Esophagus muscularis mucosa (tissue), 4 donors: ENCODE measurements around the gene PNPLA5. TPM values are rescaled to one million over a fixed set of nuclear protein-coding genes. Genes with fewer than 3 reads are reported as not detected.

ENCODE experiments used
- DNase-seq: peaks from one replicate; pipeline ENCODE4 v3.0.0-alpha.2; 2017; ENCODE audit errors: extremely low spot score
- H3K27ac ChIP-seq, 4 donors: fragments of 200-600 bp; sonication (generic); replicated peaks in 1 of 4; 1 replicate in 3 of 4; 2 replicates in 1 of 4; pipeline ENCODE4 v1.5.1; 2016 to 2019; ENCODE audit warnings: mild to moderate bottlenecking in 1 of 4
- H3K27me3 ChIP-seq, 4 donors: fragments of 200-600 bp; sonication (generic); one replicate each; pipeline versions ENCODE4 v1.5.1 to v1.6.0; 2016 to 2019
- H3K36me3 ChIP-seq, 4 donors: fragments of 200-600 bp; sonication (generic); one replicate each; pipeline ENCODE4 v1.5.1; 2016 to 2019
- H3K4me1 ChIP-seq, 4 donors: fragments of 200-600 bp; sonication (generic); one replicate each; pipeline ENCODE4 v1.5.1; 2016 to 2019
- H3K4me3 ChIP-seq, 4 donors: fragments of 200-600 bp; sonication (generic); 1 replicate in 2 of 4; 2 replicates in 2 of 4; pipeline ENCODE4 v1.5.1; 2016 to 2019; ENCODE audit warnings: mild to moderate bottlenecking in 4 of 4, moderate library complexity in 1 of 4
- H3K9me3 ChIP-seq, 4 donors: fragments of 200-600 bp; sonication (generic); 1 replicate in 3 of 4; 2 replicates in 1 of 4; pipeline ENCODE4 v1.5.1; 2016 to 2019
- EP300 ChIP-seq: sonication (generic); formaldehyde crosslinking; IDR thresholded peaks from one replicate; pipeline ENCODE4 v1.6.1; 2017; ENCODE audit warnings: antibody characterized with exemption
- POLR2A ChIP-seq: fragments of 450-650 bp; IDR thresholded peaks from one replicate; pipeline ENCODE4 v1.6.1; 2017; ENCODE audit warnings: antibody characterized with exemption, moderate library complexity, mild to moderate bottlenecking, low read depth
- POLR2AphosphoS5 ChIP-seq, 2 donors: sonication (generic); formaldehyde crosslinking; IDR thresholded peaks; one replicate each; pipeline ENCODE4 v1.6.1; 2017; ENCODE audit warnings: antibody characterized with exemption in 2 of 2
- WGBS: methylation state at CpG from one replicate; pipeline ENCODE4 v1.1.5; 2018; 5-methylcytosine and 5-hydroxymethylcytosine counted together
- intact Hi-C: fragments of 100-400 bp; cut with DNase I; formaldehyde crosslinking; loops from one replicate; pipeline ENCODE4 v1.15.1; 2023
- total RNA-seq, 4 donors: library from RNA; depleted of rRNA; stranded (reverse); fragments of >200 nt; gene quantifications; one replicate each; pipeline versions ENCODE4 v1.1.0 to v1.2.1, GENCODE V29; 2016
- TF ChIP-seq, protein P1 (sequence below), 3 experiments: fragments of 200-600 bp in 2 of 3; fragments of 450-650 bp in 1 of 3; sonication (generic) in 2 of 3; IDR thresholded peaks; one replicate each; pipeline ENCODE4 v1.5.1; 2017 to 2019; ENCODE audit warnings: antibody characterized with exemption in 3 of 3, mild to moderate bottlenecking in 2 of 3, moderate library complexity in 1 of 3

Gene PNPLA5
- total RNA-seq, 4 donors from 2014 or later = not detected

DNA sequence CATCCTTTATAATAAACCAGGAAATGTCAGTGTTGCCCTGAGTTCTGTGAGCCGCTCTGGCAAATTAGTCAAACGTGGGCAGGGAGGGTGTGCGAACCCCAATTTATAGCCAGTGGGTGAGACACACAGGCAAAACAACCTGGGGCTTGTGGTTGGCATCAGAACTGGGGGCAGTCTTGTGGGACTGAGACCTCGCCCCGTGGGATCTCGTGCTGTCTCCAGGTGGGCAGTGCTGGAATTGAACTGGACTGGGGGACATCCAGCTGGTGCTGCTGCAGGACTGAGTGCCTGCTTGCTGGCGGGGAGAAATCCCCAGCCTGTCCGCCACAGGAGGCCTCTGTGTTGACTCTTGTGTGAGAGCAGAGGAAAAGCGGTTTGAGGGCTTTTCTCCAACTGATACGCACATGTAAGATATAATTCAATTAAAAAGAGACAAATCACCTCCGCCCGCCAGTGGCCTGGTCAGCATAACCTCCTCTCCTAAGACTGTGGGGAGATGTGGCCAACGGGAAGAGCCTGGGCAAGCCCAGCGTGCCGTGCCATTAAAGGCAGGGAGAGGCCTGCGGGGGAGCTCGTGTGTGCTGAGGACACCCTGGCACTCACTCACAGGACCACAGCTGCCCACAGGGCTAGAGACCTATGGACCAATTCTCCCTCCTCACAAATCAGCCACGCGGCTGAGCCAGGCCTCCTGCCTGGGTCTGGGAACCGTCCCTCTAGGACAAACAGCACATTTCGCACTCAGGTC is 47.9 kb downstream of the PNPLA5 start:
- H3K9me3 ChIP-seq = no peaks in the 10 kb centered on the region
- H3K27ac ChIP-seq = no peak overlapping the region
- H3K4me3 ChIP-seq = no peak overlapping the region
- H3K36me3 ChIP-seq = no peaks in the 10 kb centered on the region
- intact Hi-C loops = no loop called here
- TF ChIP-seq POLR2A (no peak), EP300 (no peak), POLR2AphosphoS5 (IDR thresholded peaks at IDR 0.05) (no peak)
- TF ChIP-seq, protein P1, sequence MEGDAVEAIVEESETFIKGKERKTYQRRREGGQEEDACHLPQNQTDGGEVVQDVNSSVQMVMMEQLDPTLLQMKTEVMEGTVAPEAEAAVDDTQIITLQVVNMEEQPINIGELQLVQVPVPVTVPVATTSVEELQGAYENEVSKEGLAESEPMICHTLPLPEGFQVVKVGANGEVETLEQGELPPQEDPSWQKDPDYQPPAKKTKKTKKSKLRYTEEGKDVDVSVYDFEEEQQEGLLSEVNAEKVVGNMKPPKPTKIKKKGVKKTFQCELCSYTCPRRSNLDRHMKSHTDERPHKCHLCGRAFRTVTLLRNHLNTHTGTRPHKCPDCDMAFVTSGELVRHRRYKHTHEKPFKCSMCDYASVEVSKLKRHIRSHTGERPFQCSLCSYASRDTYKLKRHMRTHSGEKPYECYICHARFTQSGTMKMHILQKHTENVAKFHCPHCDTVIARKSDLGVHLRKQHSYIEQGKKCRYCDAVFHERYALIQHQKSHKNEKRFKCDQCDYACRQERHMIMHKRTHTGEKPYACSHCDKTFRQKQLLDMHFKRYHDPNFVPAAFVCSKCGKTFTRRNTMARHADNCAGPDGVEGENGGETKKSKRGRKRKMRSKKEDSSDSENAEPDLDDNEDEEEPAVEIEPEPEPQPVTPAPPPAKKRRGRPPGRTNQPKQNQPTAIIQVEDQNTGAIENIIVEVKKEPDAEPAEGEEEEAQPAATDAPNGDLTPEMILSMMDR (IDR thresholded peaks at IDR 0.05) = no peak
- 79% methylated on average over 19 of the region's 21 CpGs for WGBS
- DNase-seq = no peak
- H3K4me1 ChIP-seq = no peaks in the 10 kb centered on the region
- H3K27me3 ChIP-seq = peaks cover 0 to 39% (median 0%) of the 10 kb centered on the region in 4 donors

DNA sequence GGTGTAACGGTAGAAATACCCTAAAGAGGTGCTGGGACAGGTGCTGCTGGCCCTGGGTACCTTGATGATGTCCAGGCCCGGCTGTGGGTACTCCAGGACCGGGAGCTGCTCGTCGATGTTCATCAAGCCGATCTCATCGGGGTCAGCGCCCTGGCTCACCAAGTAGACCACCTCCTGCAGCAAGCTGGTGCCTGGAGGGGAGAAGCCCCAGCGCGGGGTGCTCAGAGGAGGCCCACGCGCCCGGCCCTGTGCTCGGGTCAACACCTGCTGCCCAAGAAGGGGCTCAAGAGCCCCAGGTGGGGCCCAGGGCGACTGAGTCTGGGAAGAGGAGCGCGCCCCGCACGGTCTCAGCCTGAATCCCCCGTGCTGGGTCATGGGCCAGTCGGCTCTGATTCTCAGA is 50.1 kb downstream of the PNPLA5 start:
- Histone ChIP-seq H3K36me3 (no peaks in the 10 kb centered on the region), H3K27ac (no peak overlapping the region), H3K27me3 (peaks cover 0 to 24% (median 0%) of the 10 kb centered on the region in 4 donors), H3K9me3 (no peaks in the 10 kb centered on the region), H3K4me3 (no peak overlapping the region), H3K4me1 (no peaks in the 10 kb centered on the region)
- no peak for DNase-seq
- TF ChIP-seq, protein P1 (IDR thresholded peaks at IDR 0.05) = no peak
- TF ChIP-seq POLR2A (no peak), POLR2AphosphoS5 (IDR thresholded peaks at IDR 0.05) (no peak), EP300 (no peak)
- intact Hi-C loops = no loop called here
- WGBS = 93% methylated on average over 14 of the region's 21 CpGs

- intact Hi-C loops = no loop called here
- TF ChIP-seq, protein P1 (IDR thresholded peaks at IDR 0.05) = no peak
- TF ChIP-seq POLR2AphosphoS5 (IDR thresholded peaks at IDR 0.05) (no peak), POLR2A (no peak), EP300 (no peak)
- no peaks in the 10 kb centered on the region for H3K4me1 ChIP-seq
- no peak overlapping the region for H3K27ac ChIP-seq
- H3K36me3 ChIP-seq = no peaks in the 10 kb centered on the region
- H3K4me3 ChIP-seq = no peak overlapping the region
- WGBS = 90% methylated on average over 2 of the region's 16 CpGs
- peaks cover 0 to 24% (median 0%) of the 10 kb centered on the region in 4 donors for H3K27me3 ChIP-seq
- DNase-seq = no peak
- H3K9me3 ChIP-seq = no peaks in the 10 kb centered on the region
Observed at GRCh38 chr22:43840851-43841250, 51.0 kb downstream of the PNPLA5 start.

GRCh38 chr22:43840431-43840830 is 51.4 kb downstream of the PNPLA5 start:
- Histone ChIP-seq H3K36me3 (no peaks in the 10 kb centered on the region), H3K9me3 (no peaks in the 10 kb centered on the region), H3K4me1 (no peaks in the 10 kb centered on the region), H3K27me3 (peaks cover 0 to 28% (median 0%) of the 10 kb centered on the region in 4 donors), H3K4me3 (no peak overlapping the region), H3K27ac (no peak overlapping the region)
- intact Hi-C loops = no loop called here
- 89% methylated on average over 12 of the region's 13 CpGs for WGBS
- TF ChIP-seq EP300 = no peak
- TF ChIP-seq POLR2A = no peak
- no peak for TF ChIP-seq POLR2AphosphoS5 (IDR thresholded peaks at IDR 0.05)
- TF ChIP-seq, protein P1 (IDR thresholded peaks at IDR 0.05) = no peak
- DNase-seq = no peak
